B cell (primary cell): Measurements from ENCODE around the gene ZNF587B. TPM values are rescaled to one million over a fixed set of nuclear protein-coding genes. Genes with fewer than 3 reads are reported as not detected.
"Not testable (repeated sequence)": the region's sequence is repeated elsewhere in the genome, so short reads cannot be mapped to it uniquely, and the experiment has no call there.

ENCODE experiments used
- ATAC-seq: fragments of 200-7000 bp; cut with Tn5 transposase; one replicate; pipeline ENCODE4 v1.10.0; 2021; ENCODE audit warnings: low read depth, mild to moderate bottlenecking, moderate number of reproducible peaks, moderate library complexity
- CTCF ChIA-PET: fragments of 350-600 bp; sonication (Branson Sonifier 250); formaldehyde crosslinking; loops from one replicate; lab custom pipeline; 2021; ENCODE audit warnings: antibody characterized with exemption, inconsistent platforms; lab: Charles Lee
- POLR2A ChIA-PET: fragments of 350-600 bp; sonication (Branson Sonifier 250); formaldehyde crosslinking; loops from one replicate; lab custom pipeline; 2021; ENCODE audit warnings: antibody characterized with exemption; lab: Charles Lee
- DNase-seq: peaks from one replicate; pipeline ENCODE4 v3.0.0; 2013
- H2AFZ ChIP-seq: 2 replicates; pipeline ENCODE4 v1.6.1; 2012; ENCODE audit warnings: mild to moderate bottlenecking, low read depth, low read length; ENCODE audit not compliant: insufficient read depth, poor library complexity, severe bottlenecking
- H3K27ac ChIP-seq, 2 donors: 1 replicate in 1 of 2; 2 replicates in 1 of 2; pipeline ENCODE4 v1.5.1; 2012 to 2013; ENCODE audit warnings: low read length in 2 of 2, mild to moderate bottlenecking in 2 of 2, moderate library complexity in 1 of 2
- H3K27me3 ChIP-seq, 4 experiments: fragments of 200-600 bp in 1 of 4; sonication (generic) in 1 of 4; replicated peaks in 1 of 4; 1 replicate in 2 of 4; 2 replicates in 2 of 4; pipeline versions ENCODE4 v1.6.1 to v1.7.0; 2013 to 2016; ENCODE audit warnings: low read length in 3 of 4, mild to moderate bottlenecking in 2 of 4, mixed read lengths in 1 of 4, moderate library complexity in 1 of 4; ENCODE audit not compliant: insufficient read depth in 4 of 4, control insufficient read depth in 3 of 4; ENCODE audit errors: control extremely low read depth in 1 of 4
- H3K36me3 ChIP-seq, 2 experiments: replicated peaks in 1 of 2; 1 replicate in 1 of 2; 2 replicates in 1 of 2; pipeline versions ENCODE4 v1.6.1 to v1.7.1; 2013; ENCODE audit warnings: low read length in 1 of 2; ENCODE audit not compliant: insufficient read depth in 2 of 2, control insufficient read depth in 1 of 2; ENCODE audit errors: control extremely low read depth in 1 of 2, extremely low read depth in 1 of 2
- H3K4me1 ChIP-seq, 2 donors: fragments of 200-600 bp in 1 of 2; sonication (generic) in 1 of 2; 1 replicate in 1 of 2; 2 replicates in 1 of 2; pipeline versions ENCODE4 v1.5.1 to v1.6.1; 2013 to 2017; ENCODE audit warnings: low read length in 2 of 2; ENCODE audit not compliant: control insufficient read depth in 2 of 2, insufficient read depth in 2 of 2
- H3K4me2 ChIP-seq: replicated peaks from 2 replicates; pipeline ENCODE3; 2012; ENCODE audit warnings: mild to moderate bottlenecking, low read depth, low read length; ENCODE audit not compliant: poor library complexity, severe bottlenecking
- H3K4me3 ChIP-seq, 5 experiments: fragments of 200-600 bp in 1 of 5; sonication (generic) in 1 of 5; 1 replicate in 3 of 5; 2 replicates in 2 of 5; pipeline versions ENCODE4 v1.5.1 to v1.7.0; 2011 to 2016; ENCODE audit warnings: low read length in 4 of 5, mild to moderate bottlenecking in 4 of 5, low read depth in 2 of 5, control low read depth in 1 of 5, moderate library complexity in 1 of 5; ENCODE audit not compliant: insufficient read depth in 1 of 5; ENCODE audit errors: control extremely low read depth in 1 of 5, extremely low read depth in 1 of 5
- H3K79me2 ChIP-seq: fragments of 200-600 bp; sonication (generic); one replicate; pipeline ENCODE4 v1.6.0; 2016; ENCODE audit warnings: low read length; ENCODE audit not compliant: control insufficient read depth, insufficient read depth
- H3K9ac ChIP-seq: fragments of 200-600 bp; sonication (generic); 2 replicates; pipeline ENCODE4 v1.6.1; 2017; ENCODE audit warnings: mild to moderate bottlenecking, low read length, moderate library complexity
- H3K9me3 ChIP-seq, 3 donors: one replicate each; pipeline versions ENCODE4 v1.6.1 to v1.7.1; 2013; ENCODE audit warnings: low read length in 2 of 3; ENCODE audit not compliant: control insufficient read depth in 2 of 3, insufficient read depth in 1 of 3; ENCODE audit errors: control extremely low read depth in 1 of 3
- H4K20me1 ChIP-seq: 2 replicates; pipeline ENCODE4 v1.6.0; 2012; ENCODE audit warnings: mild to moderate bottlenecking, low read length; ENCODE audit not compliant: insufficient read depth, control insufficient read depth, poor library complexity, severe bottlenecking
- H3K27ac Mint-ChIP-seq: one replicate; pipeline ENCODE4 v1.8.0; 2021; ENCODE audit warnings: mixed read lengths
- H3K27me3 Mint-ChIP-seq: one replicate; pipeline ENCODE4 v1.8.0; 2021; ENCODE audit warnings: mixed read lengths
- H3K4me1 Mint-ChIP-seq: one replicate; pipeline ENCODE4 v1.8.0; 2021; ENCODE audit warnings: mixed read lengths
- H3K4me3 Mint-ChIP-seq: one replicate; pipeline ENCODE4 v1.8.0; 2021; ENCODE audit warnings: mixed read lengths
- H3K9me3 Mint-ChIP-seq: one replicate; pipeline ENCODE4 v1.8.0; 2022; ENCODE audit warnings: mixed read lengths; ENCODE audit not compliant: insufficient read depth
- EZH2 ChIP-seq: IDR thresholded peaks from 2 replicates; pipeline ENCODE4 v1.6.1; 2012; ENCODE audit warnings: borderline replicate concordance, low read depth, mild to moderate bottlenecking, moderate library complexity, low read length; ENCODE audit not compliant: insufficient read depth, poor library complexity, severe bottlenecking
- whole genome bisulfite sequencing: methylation state at CpG from one replicate; pipeline ENCODE4 v1.1.5; 2013; ENCODE audit warnings: missing lambda C conversion rate; ENCODE audit not compliant: insufficient coverage; 5-methylcytosine and 5-hydroxymethylcytosine counted together
- intact Hi-C: fragments of 100-400 bp; cut with micrococcal nuclease; formaldehyde crosslinking; loops from one replicate; pipeline ENCODE4 v1.10.0; 2022
- polyA plus RNA-seq: library from polyadenylated mRNA; depleted of rRNA; stranded (reverse); fragments of >200 nt; gene quantifications from 2 replicates; pipeline ENCODE4 v1.2.3, GENCODE V29; 2012
- total RNA-seq, 2 donors: library from RNA; stranded (reverse); fragments of 120-200 nt in 1 of 2; gene quantifications; 1 replicate in 1 of 2; 2 replicates in 1 of 2; pipeline versions ENCODE4 v1.2.3 to v1.2.4, GENCODE V29; 2013 to 2022
- TF ChIP-seq, protein P1 (sequence below): fragments of 200-600 bp; IDR thresholded peaks from one replicate; pipeline ENCODE4 v1.8.0; 2022; ENCODE audit warnings: antibody characterized with exemption, mild to moderate bottlenecking

ZNF587B gene
- total and polyA plus RNA-seq, 2 donors (not counting 1 experiment from before 2014, with no cell fraction given): 9.9 to 29.1 TPM

DNA sequence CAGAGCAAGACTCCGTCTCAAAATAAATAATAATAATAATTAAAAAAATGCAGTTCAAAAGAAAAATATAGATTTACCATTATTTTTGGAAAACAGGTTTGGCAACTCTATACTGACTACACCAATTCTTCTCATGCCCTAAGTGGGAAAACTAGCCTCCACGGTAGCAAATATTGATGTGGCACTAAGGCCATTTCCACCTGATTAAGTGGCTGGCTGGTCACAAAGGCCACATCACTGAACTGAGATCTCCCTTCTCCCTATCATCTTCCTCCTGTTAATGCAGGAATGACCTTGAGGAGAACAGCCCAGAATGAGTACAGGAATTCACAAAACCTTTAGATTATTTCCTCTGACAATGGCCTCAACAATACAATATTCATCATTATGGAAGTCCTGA is 40.1 kb downstream of the ZNF587B start:
- H3K4me1 ChIP-seq: no peaks in the 10 kb centered on the region
- DNase-seq: no peak
- H3K4me3 ChIP-seq: no peak overlapping the region
- no peak overlapping the region for H3K27ac ChIP-seq
- no peak for ATAC-seq
- peaks cover 18% of the 10 kb centered on the region for H3K79me2 ChIP-seq
- TF ChIP-seq EZH2: no peak
- TF ChIP-seq, protein P1, sequence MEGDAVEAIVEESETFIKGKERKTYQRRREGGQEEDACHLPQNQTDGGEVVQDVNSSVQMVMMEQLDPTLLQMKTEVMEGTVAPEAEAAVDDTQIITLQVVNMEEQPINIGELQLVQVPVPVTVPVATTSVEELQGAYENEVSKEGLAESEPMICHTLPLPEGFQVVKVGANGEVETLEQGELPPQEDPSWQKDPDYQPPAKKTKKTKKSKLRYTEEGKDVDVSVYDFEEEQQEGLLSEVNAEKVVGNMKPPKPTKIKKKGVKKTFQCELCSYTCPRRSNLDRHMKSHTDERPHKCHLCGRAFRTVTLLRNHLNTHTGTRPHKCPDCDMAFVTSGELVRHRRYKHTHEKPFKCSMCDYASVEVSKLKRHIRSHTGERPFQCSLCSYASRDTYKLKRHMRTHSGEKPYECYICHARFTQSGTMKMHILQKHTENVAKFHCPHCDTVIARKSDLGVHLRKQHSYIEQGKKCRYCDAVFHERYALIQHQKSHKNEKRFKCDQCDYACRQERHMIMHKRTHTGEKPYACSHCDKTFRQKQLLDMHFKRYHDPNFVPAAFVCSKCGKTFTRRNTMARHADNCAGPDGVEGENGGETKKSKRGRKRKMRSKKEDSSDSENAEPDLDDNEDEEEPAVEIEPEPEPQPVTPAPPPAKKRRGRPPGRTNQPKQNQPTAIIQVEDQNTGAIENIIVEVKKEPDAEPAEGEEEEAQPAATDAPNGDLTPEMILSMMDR: no peak
- no peak overlapping the region for H3K4me3 Mint-ChIP-seq
- peaks cover 13 to 58% (median 32%) of the 10 kb centered on the region in 3 donors for H3K9me3 ChIP-seq
- no peaks in the 10 kb centered on the region for H3K27me3 ChIP-seq
- WGBS: 100% methylated on average over 1 of the region's 2 CpGs
- H3K9ac ChIP-seq: no peak overlapping the region
- no peak overlapping the region for H2AFZ ChIP-seq
- H3K9me3 Mint-ChIP-seq: peaks cover 10% of the 10 kb centered on the region
- no peak overlapping the region for H3K4me2 ChIP-seq
- peaks cover 2% of the 10 kb centered on the region for H3K4me1 Mint-ChIP-seq
- peaks cover 13 to 41% of the 10 kb centered on the region in 2 experiments for H3K36me3 ChIP-seq
- CTCF ChIA-PET: no interaction called here
- H3K27ac Mint-ChIP-seq: peak overlapping the region; percentile 50
- intact Hi-C loops: no loop called here
- no peaks in the 10 kb centered on the region for H3K27me3 Mint-ChIP-seq
- H4K20me1 ChIP-seq: no peaks in the 10 kb centered on the region
- POLR2A ChIA-PET: no interaction called here

DNA sequence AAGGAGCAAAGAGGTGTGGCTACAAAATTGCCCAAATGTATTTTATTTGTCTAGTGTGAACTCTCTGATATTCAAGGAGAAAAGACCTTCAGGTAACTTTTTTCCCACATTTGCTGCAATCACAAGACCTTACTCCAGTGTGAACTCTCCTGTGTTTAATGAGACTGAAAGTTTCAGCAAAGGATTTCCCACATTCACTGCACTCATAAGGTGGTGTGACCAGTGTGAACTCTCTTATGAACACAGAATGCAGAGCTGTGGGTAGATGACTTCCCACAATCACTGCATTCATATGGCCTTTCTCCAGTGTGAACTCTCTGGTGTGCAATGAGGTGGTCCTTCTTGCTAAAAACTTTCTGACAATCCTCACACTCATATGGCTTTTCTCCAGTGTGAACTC is 42.4 kb downstream of the ZNF587B start:
- Histone ChIP-seq H3K4me2 (no peak overlapping the region), H3K36me3 (peaks cover 16 to 43% of the 10 kb centered on the region in 2 experiments), H3K9ac (no peak overlapping the region), H3K79me2 (peaks cover 26% of the 10 kb centered on the region), H4K20me1 (no peaks in the 10 kb centered on the region), H3K9me3 (peaks cover 17 to 64% (median 38%) of the 10 kb centered on the region in 3 donors), H3K27ac (no peak overlapping the region), H3K4me1 (no peaks in the 10 kb centered on the region), H2AFZ (no peak overlapping the region), H3K27me3 (no peaks in the 10 kb centered on the region), H3K4me3 (no peak overlapping the region)
- DNase-seq (no peak), ATAC-seq (no peak)
- H3K9me3 Mint-ChIP-seq: peaks cover 14% of the 10 kb centered on the region
- CTCF ChIA-PET: no interaction called here
- no peak overlapping the region for H3K27ac Mint-ChIP-seq
- POLR2A ChIA-PET: interaction anchor here (0.6 kb wide), 1 partner anchor 158 kb away, joined by 3 read pairs; no protein-coding TSS in a partner anchor
- H3K4me1 Mint-ChIP-seq: peaks cover 2% of the 10 kb centered on the region
- H3K4me3 Mint-ChIP-seq: no peak overlapping the region
- intact Hi-C loops: no loop called here
- TF ChIP-seq, protein P1: no peak
- TF ChIP-seq EZH2: no peak
- no peaks in the 10 kb centered on the region for H3K27me3 Mint-ChIP-seq

DNA sequence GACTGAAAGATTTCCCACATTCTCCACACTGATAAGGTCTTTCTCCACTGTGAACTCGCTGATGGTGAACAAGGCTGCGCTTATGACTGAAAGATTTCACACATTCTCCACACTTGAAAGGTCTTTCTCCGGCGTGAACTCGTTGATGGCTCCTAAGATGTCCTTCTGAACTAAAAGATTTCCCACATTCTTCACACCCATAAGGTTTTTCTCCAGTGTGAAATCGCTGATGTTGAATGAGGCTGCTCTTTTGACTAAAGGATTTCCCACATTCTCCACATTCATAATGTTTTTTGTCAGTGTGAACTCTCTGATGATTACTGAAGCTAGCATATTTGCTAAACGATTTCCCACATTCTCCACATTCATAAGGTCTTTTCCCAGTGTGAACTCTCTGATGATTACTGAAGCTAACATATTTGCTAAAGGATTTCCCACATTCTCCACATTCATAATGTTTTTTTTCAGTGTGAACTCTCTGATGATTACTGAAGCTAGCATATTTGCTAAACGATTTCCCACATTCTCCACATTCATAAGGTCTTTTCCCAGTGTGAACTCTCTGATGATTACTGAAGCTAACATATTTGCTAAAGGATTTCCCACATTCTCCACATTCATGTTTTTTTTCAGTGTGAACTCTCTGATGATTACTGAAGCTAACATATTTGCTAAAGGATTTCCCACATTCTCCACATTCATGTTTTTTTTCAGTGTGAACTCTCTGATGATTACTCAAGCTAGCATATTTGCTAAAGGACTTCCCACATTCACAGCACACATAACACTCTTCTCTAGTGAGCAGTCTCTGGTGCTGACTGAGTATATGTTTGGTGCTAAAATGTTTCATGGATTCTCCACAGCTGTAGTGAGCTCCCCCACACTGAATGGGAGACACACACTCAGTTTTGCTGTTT is 44.0 kb downstream of the ZNF587B start:
- Histone ChIP-seq H3K36me3 (peaks cover 15 to 43% of the 10 kb centered on the region in 2 experiments), H3K9me3 (peaks cover 17 to 61% (median 38%) of the 10 kb centered on the region in 3 donors), H3K79me2 (peaks cover 33% of the 10 kb centered on the region)
- H3K27ac Mint-ChIP-seq, ATAC-seq, H4K20me1 ChIP-seq, H3K4me1 Mint-ChIP-seq, POLR2A ChIA-PET, CTCF ChIA-PET, DNase-seq, H3K4me3 Mint-ChIP-seq, H3K4me3 ChIP-seq, H3K4me2 ChIP-seq, H3K27ac ChIP-seq, H3K4me1 ChIP-seq, H3K9ac ChIP-seq, H3K27me3 Mint-ChIP-seq, H3K27me3 ChIP-seq, H2AFZ ChIP-seq, intact Hi-C loops: not testable (repeated sequence)
- WGBS: 100% methylated on average over 1 of the region's 8 CpGs
- peaks cover 14% of the 10 kb centered on the region for H3K9me3 Mint-ChIP-seq
